Measurements from ENCODE around the gene PEPD.

DNA sequence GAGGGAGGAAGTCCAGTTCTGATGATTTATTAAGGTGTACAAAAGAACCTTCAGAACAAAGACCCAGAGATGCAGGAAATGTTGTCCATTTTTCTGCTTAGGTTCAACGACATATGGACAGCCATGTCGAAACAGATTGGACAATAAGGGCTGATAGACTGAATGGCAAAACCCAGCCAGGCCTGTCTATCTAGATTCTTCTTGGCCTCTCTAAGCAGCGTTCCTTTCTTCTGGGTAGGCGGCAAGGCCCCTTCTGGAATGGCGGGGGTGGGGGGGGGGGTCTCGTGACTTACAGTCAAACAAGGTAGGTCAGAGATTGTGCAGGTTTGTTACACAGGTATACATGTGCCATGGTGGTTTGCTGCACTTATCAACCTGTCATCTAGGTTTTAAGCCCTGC, 39.7 kb upstream of the PEPD start:
- no peak for TF ChIP-seq CTCF (IDR thresholded peaks at IDR 0.05)
- TF ChIP-seq ZFX (IDR thresholded peaks at IDR 0.05; ENCODE audit: borderline replicate concordance): no peak
